ENCODE data around the gene SPINT1.

Gene SPINT1

DNA sequence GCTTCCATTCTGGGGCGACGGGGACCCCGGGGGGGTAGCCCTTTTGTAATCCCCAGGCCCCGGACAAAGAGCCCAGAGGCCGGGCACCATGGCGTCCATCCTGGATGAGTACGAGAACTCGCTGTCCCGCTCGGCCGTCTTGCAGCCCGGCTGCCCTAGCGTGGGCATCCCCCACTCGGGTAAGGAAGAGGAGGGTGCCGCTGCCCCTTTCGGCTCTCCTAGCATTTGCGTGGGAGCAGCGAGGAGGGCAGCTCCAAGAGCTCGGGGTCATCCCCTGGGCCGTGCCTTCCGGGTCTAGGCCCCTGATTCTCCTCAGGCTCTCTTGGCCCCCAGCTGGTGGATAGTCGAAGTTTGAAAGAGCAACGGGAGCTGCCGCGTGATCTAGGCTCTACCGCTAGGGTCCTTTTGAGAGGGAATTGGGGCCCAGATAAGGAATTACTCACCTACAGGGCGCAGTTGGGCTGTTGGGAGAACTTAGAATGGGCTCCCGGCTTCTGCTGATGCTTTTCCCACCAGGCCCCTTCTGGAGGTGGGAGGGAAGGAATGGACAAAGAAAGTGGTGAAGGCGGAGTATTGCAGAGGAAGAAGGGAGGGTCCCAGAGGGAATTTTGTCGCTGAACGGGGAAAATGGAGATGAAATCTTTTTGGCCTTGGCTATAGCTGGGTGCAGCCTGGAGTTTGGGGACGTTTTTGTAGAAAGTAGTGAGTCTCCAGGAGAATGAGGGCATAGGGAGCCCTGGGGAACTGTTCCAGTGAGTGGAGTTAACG lies 51.0 kb downstream of the SPINT1 start:
- peak; percentile 74 for DNase-seq

- no peak for DNase-seq
These were observed 55.8 kb downstream of the SPINT1 start for GRCh38 chr15:40899536-40900207.

GRCh38 chr15:40900256-40901052 lies 56.6 kb downstream of the SPINT1 start:
- DNase-seq, result no peak

GRCh38 chr15:40901053-40901443 lies 57.2 kb downstream of the SPINT1 start:
- no peak for DNase-seq

DNA sequence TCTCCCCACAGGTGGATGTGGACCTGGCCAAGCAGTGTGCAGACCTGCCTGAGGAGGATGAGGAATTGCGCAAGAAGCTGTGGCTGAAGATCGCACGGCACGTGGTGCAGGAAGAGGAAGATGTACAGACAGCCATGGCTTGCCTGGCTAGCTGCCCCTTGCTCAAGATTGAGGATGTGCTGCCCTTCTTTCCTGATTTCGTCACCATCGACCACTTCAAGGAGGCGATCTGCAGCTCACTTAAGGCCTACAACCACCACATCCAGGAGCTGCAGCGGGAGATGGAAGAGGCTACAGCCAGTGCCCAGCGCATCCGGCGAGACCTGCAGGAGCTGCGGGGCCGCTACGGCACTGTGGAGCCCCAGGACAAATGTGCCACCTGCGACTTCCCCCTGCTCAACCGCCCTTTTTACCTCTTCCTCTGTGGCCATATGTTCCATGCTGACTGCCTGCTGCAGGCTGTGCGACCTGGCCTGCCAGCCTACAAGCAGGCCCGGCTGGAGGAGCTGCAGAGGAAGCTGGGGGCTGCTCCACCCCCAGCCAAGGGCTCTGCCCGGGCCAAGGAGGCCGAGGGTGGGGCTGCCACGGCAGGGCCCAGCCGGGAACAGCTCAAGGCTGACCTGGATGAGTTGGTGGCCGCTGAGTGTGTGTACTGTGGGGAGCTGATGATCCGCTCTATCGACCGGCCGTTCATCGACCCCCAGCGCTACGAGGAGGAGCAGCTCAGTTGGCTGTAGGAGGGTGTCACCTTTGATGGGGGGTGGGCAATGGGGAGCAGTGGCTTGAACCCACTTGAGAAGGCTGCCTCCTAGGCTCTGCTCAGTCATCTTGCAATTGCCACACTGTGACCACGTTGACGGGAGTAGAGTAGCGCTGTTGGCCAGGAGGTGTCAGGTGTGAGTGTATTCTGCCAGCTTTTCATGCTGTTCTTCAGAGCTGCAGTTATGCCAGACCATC lies 59.0 kb downstream of the SPINT1 start:
- no peak for DNase-seq

- DNase-seq, result no peak
These were observed 60.8 kb downstream of the SPINT1 start for GRCh38 chr15:40904552-40905201.

DNA sequence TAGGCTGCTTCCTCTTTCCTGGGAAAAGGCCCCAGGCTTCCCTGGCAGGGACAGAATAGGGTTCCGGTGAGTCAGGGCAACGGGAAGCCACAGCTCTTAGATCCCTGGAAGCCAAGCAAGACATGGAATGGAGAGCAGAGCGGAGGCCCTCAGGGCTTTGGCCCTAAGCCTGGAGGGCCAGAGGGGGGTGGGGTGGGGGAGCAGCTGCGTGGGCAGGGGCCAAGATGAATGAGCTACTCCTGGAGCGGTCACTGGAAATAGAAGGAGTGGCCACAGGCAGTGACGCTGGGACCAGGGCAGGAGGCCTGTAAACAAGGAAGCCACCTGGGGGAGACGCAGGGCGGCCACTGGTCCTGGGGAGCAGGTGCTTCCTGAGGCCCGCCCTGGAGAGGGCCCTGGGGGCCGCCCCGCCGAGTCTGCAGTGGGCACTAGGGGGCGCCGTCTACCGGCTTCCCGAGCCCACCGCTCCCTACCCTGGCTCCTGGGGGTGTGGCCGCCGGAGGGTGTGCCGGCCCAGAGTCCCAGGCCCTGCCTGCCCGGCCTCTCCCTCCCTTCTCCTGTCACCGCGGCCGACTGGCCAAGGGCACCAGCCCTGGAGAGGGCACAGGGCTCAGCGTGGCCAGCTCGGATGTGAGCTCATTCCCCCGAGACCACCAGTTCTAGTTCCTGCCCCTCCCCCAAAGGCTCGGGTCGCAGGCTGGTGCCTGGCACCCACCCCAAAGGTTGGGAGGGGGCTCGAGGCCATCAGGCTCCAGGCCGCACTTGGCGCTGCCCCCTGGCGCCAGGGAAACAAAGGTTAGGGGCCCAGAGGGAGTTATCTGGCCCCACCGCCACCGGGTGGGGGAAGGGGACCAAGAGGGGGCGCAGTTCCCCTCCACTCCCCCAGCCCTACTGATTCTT lies 62.5 kb downstream of the SPINT1 start:
- DNase-seq, result peak; percentile 81

GRCh38 chr15:40906991-40907802 lies 63.3 kb downstream of the SPINT1 start:
- DNase-seq, result peak; percentile 63

Measured in stimulated activated CD4-positive, alpha-beta T cell treated with anti-CD3 and anti-CD28 coated beads, Interleukin-1b, Interleukin-23, amount 100 ng/mL, for 48 hours (primary cell).